Measurements from ENCODE around the gene LAPTM5. TPM values are rescaled to one million over a fixed set of nuclear protein-coding genes. Genes with fewer than 3 reads are reported as not detected.

Gene LAPTM5
- total RNA-seq, 4 donors from 2014 or later, result 8.7 to 21.5 (median 15.6) TPM

GRCh38 chr1:30764939-30765555 lies 7.5 kb upstream of the LAPTM5 start:
- intact Hi-C loops (cut with DNase I; ENCODE audit: low total_unique reads), result no loop called here
- DNase-seq (ENCODE audit: low spot score in 2 of 2), result no peak
- no peak for TF ChIP-seq POLR2A (IDR thresholded peaks at IDR 0.05)
- no peak for TF ChIP-seq CTCF (IDR thresholded peaks at IDR 0.05)
- 84 to 87% methylated on average over 15 to 18 of the region's 18 CpGs for WGBS, 2 donors
- H3K4me3 ChIP-seq (ENCODE audit: low read depth, poor library complexity, severe bottlenecking), result no peak overlapping the region

- WGBS, 2 donors, result 92 to 96% methylated on average over 5 of the region's 5 CpGs
- TF ChIP-seq POLR2A (IDR thresholded peaks at IDR 0.05) (no peak), CTCF (IDR thresholded peaks at IDR 0.05) (no peak)
- intact Hi-C loops (cut with DNase I; ENCODE audit: low total_unique reads), result no loop called here
Observed at GRCh38 chr1:30764396-30764795, 6.8 kb upstream of the LAPTM5 start.

GRCh38 chr1:30763651-30764248 lies 6.2 kb upstream of the LAPTM5 start:
- WGBS, 2 donors, result 80 to 85% methylated on average over 10 of the region's 10 CpGs
- no peak for DNase-seq (ENCODE audit: low spot score in 2 of 2)
- intact Hi-C loops (cut with DNase I; ENCODE audit: low total_unique reads), result no loop called here
- no peak for TF ChIP-seq POLR2A (IDR thresholded peaks at IDR 0.05)
- no peak for TF ChIP-seq CTCF (IDR thresholded peaks at IDR 0.05)
- H3K4me3 ChIP-seq (ENCODE audit: low read depth, poor library complexity, severe bottlenecking), result no peak overlapping the region

More at GRCh38 chr1:30764396-30764795, 6.8 kb upstream of the LAPTM5 start:
- no peak overlapping the region for H3K4me3 ChIP-seq (ENCODE audit: low read depth, poor library complexity, severe bottlenecking)
- no peak for DNase-seq (ENCODE audit: low spot score in 2 of 2)

GRCh38 chr1:30762930-30763650 lies 5.5 kb upstream of the LAPTM5 start:
- no peak for TF ChIP-seq POLR2A (IDR thresholded peaks at IDR 0.05)
- no peak for TF ChIP-seq CTCF (IDR thresholded peaks at IDR 0.05)
- intact Hi-C loops (cut with DNase I; ENCODE audit: low total_unique reads), result no loop called here
- no peak for DNase-seq (ENCODE audit: low spot score in 2 of 2)

GRCh38 chr1:30762152-30762929 lies 4.8 kb upstream of the LAPTM5 start:
- 54 to 79% methylated on average over 6 of the region's 6 CpGs for WGBS, 2 donors
- TF ChIP-seq POLR2A (IDR thresholded peaks at IDR 0.05) (no peak), CTCF (IDR thresholded peaks at IDR 0.05) (no peak)
- DNase-seq (ENCODE audit: low spot score in 2 of 2), result no peak
- intact Hi-C loops (cut with DNase I; ENCODE audit: low total_unique reads), result no loop called here
- H3K4me3 ChIP-seq (ENCODE audit: low read depth, poor library complexity, severe bottlenecking), result no peak overlapping the region

More at GRCh38 chr1:30762930-30763650, 5.5 kb upstream of the LAPTM5 start:
- no peak overlapping the region for H3K4me3 ChIP-seq (ENCODE audit: low read depth, poor library complexity, severe bottlenecking)
- 78 to 92% methylated on average over 7 of the region's 7 CpGs for WGBS, 2 donors
